CD4-positive, alpha-beta T cell (primary cell): Measurements from ENCODE around the gene PARK7. TPM values are rescaled to one million over a fixed set of nuclear protein-coding genes. Genes with fewer than 3 reads are reported as not detected.

Experiments
- ATAC-seq: fragments of 200-7000 bp; cut with Tn5 transposase; one replicate; pipeline ENCODE4 v1.10.0; 2022; ENCODE audit warnings: mild to moderate bottlenecking; ENCODE audit not compliant: poor library complexity
- CTCF ChIA-PET: fragments of 350-600 bp; sonication (Branson Sonifier 250); formaldehyde crosslinking; loops from one replicate; lab custom pipeline; 2021; ENCODE audit warnings: antibody characterized with exemption, inconsistent platforms; lab: Charles Lee
- POLR2A ChIA-PET: fragments of 350-600 bp; sonication (Branson Sonifier 250); formaldehyde crosslinking; loops from one replicate; lab custom pipeline; 2021; ENCODE audit warnings: antibody characterized with exemption, inconsistent platforms; lab: Charles Lee
- DNase-seq, 14 experiments: peaks; one replicate each; pipeline ENCODE4 v3.0.0-alpha.2; 2013 to 2020; ENCODE audit warnings: mixed read lengths in 2 of 14
- H3K27ac ChIP-seq, 2 donors: one replicate each; pipeline versions ENCODE4 v1.5.1 to v1.7.0; 2013; ENCODE audit warnings: low read length in 2 of 2, low read depth in 1 of 2, mild to moderate bottlenecking in 1 of 2
- H3K27me3 ChIP-seq, 2 experiments: 1 replicate in 1 of 2; 2 replicates in 1 of 2; pipeline versions ENCODE4 v1.6.1 to v1.7.0; 2013; ENCODE audit warnings: low read length in 2 of 2, control low read depth in 1 of 2, mild to moderate bottlenecking in 1 of 2, moderate library complexity in 1 of 2; ENCODE audit not compliant: insufficient read depth in 2 of 2, control insufficient read depth in 1 of 2
- H3K36me3 ChIP-seq: one replicate; pipeline ENCODE4 v1.6.1; 2013; ENCODE audit warnings: low read length, control low read depth; ENCODE audit not compliant: insufficient read depth
- H3K4me1 ChIP-seq: one replicate; pipeline ENCODE4 v1.6.1; 2013; ENCODE audit warnings: low read length, control low read depth; ENCODE audit not compliant: insufficient read depth
- H3K4me3 ChIP-seq: one replicate; pipeline ENCODE4 v1.5.1; 2013; ENCODE audit warnings: mild to moderate bottlenecking, low read length, moderate library complexity
- H3K9me3 ChIP-seq, 2 experiments: 1 replicate in 1 of 2; 2 replicates in 1 of 2; pipeline versions ENCODE4 v1.6.1 to v1.7.0; 2013; ENCODE audit warnings: low read length in 2 of 2, mild to moderate bottlenecking in 2 of 2, control low read depth in 1 of 2, moderate library complexity in 1 of 2; ENCODE audit not compliant: control insufficient read depth in 1 of 2, insufficient read depth in 1 of 2
- H3K27ac Mint-ChIP-seq: one replicate; pipeline ENCODE4 v1.8.0; 2020; ENCODE audit warnings: mixed read lengths
- H3K27me3 Mint-ChIP-seq: one replicate; pipeline ENCODE4 v1.8.0; 2021; ENCODE audit warnings: mixed read lengths
- H3K36me3 Mint-ChIP-seq: one replicate; pipeline ENCODE4 v1.8.0; 2021; ENCODE audit warnings: low read depth, mixed read lengths
- H3K4me1 Mint-ChIP-seq: one replicate; pipeline ENCODE4 v1.8.0; 2021; ENCODE audit warnings: low read depth, mixed read lengths
- H3K4me3 Mint-ChIP-seq: one replicate; pipeline ENCODE4 v1.8.0; 2020; ENCODE audit warnings: mild to moderate bottlenecking, mixed read lengths
- H3K9me3 Mint-ChIP-seq: one replicate; pipeline ENCODE4 v1.8.0; 2020; ENCODE audit warnings: mixed read lengths
- CTCF ChIP-seq: fragments of 200-600 bp; IDR thresholded peaks from one replicate; pipeline ENCODE4 v1.8.0; 2022; ENCODE audit warnings: antibody characterized with exemption, mild to moderate bottlenecking
- intact Hi-C, 2 experiments: fragments of 100-400 bp; cut with DNase I in 1 of 2; cut with micrococcal nuclease in 1 of 2; formaldehyde crosslinking; loops; one replicate each; pipeline versions ENCODE4 v1.15.1 to v1.9.0; 2023 to 2025; cut with DNase I, micrococcal nuclease
- total RNA-seq, 174 experiments: library from RNA in 2 of 174; stranded (reverse) in 2 of 174; gene quantifications; one replicate each; pipeline ENCODE4 v1.2.3 and lab custom pipeline; 2021 to 2026

The PARK7 gene
- total RNA-seq, 2 experiments from 2014 or later = 57.7 to 62.4 TPM

- no peak overlapping the region for H3K27ac Mint-ChIP-seq
- TF ChIP-seq CTCF = no peak
- peaks cover 31% of the 10 kb centered on the region for H3K27me3 Mint-ChIP-seq
- intact Hi-C loops = no loop called here
- Histone ChIP-seq H3K27me3 (peaks cover 3 to 14% of the 10 kb centered on the region in 2 experiments), H3K27ac (no peak overlapping the region), H3K4me3 (no peak overlapping the region), H3K4me1 (peaks cover 13% of the 10 kb centered on the region), H3K36me3 (no peaks in the 10 kb centered on the region), H3K9me3 (no peaks in the 10 kb centered on the region)
- ATAC-seq (no peak), DNase-seq (no peak)
- ChIA-PET POLR2A (interaction anchor here (0.8 kb wide), 1 partner anchor 294 kb away, joined by 3 read pairs; the partner anchor contains the start of gene SLC45A1), CTCF (interaction anchor here (1.3 kb wide), 1 partner anchor 12 kb away, joined by 3 read pairs; no protein-coding TSS in a partner anchor)
- no peaks in the 10 kb centered on the region for H3K9me3 Mint-ChIP-seq
- H3K4me3 Mint-ChIP-seq = no peak overlapping the region
- peaks cover 13% of the 10 kb centered on the region for H3K4me1 Mint-ChIP-seq
- H3K36me3 Mint-ChIP-seq = no peaks in the 10 kb centered on the region
These were observed 62.8 kb downstream of the PARK7 start for GRCh38 chr1:8024329-8024728.

DNA sequence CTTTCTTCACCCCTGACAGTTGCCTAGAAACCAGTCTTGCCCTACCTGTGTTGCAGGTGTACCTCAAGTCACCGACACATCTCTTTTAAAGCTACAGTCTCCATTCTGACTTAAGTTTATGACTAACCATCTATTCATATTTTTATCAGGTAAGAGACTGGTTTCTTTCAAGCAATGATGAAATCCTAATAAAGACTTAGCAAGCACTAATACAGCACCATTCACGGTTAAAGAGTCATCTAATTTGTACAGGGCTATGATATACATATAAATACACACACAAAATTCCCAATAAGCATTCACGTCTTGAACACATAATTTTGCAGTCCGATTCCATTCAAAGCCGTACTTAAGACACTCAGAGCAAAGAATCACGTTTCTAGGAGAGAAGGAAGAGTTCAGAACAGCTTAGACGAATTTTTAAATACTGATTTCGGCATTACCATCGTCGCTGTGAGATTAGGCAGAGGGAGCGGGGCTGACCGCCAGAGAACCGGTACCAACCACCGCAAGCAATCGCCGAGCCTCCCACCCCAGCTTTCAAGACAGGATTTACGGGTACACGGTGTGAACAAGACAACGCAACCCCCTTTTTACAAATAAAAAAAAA lies 63.7 kb downstream of the PARK7 start:
- ATAC-seq = no peak
- Mint-ChIP-seq H3K27ac (peak overlapping the region; percentile 48), H3K9me3 (no peaks in the 10 kb centered on the region), H3K4me1 (peaks cover 13% of the 10 kb centered on the region), H3K4me3 (peak overlapping the region; percentile 92), H3K36me3 (no peaks in the 10 kb centered on the region), H3K27me3 (peaks cover 30% of the 10 kb centered on the region)
- ChIA-PET CTCF (no interaction called here), POLR2A (no interaction called here)
- Histone ChIP-seq H3K9me3 (no peaks in the 10 kb centered on the region), H3K4me1 (peaks cover 13% of the 10 kb centered on the region), H3K27me3 (peaks cover 3 to 14% of the 10 kb centered on the region in 2 experiments), H3K4me3 (peak overlapping the region; percentile 43), H3K36me3 (no peaks in the 10 kb centered on the region), H3K27ac (no peak overlapping the region)
- intact Hi-C loops = no loop called here
- DNase-seq = peak in 3 of 14 experiments; percentile 4 to 33 (median 29)
- no peak for TF ChIP-seq CTCF

DNA sequence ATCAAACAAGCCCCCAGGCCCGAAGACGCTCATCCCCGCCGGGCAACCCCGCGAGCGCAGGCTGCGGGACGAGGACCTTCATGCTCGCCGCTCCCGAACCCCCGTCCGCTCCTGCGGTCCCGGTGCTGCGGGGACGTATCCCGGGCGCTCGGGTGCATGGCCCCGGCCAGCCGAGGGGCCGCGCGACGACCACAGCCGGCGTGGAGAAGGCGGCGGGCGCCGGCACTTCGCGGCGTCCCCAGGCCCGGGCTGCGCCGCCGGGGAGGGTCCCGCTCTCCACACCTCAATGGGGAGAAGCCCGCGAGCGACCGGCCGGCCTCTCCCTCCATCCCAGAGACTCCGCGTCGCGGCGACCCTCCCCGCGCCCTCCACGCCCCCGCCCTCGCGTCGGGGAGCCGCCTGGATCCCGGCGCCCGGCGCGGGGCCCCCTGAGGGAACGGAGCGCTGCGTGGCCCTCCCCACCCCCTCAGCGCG lies 64.2 kb downstream of the PARK7 start:
- intact Hi-C loops = loop anchor here in 1 of 2 experiments (1.0 to 2.0 kb wide), 2 partner anchors 65 to 293 kb away; partner anchors contain the start of genes PARK7 and SLC45A1
- peaks cover 3 to 14% of the 10 kb centered on the region in 2 experiments for H3K27me3 ChIP-seq
- no peaks in the 10 kb centered on the region for H3K36me3 Mint-ChIP-seq
- TF ChIP-seq CTCF = no peak
- POLR2A ChIA-PET = interaction anchor here (0.9 kb wide), 1 partner anchor 11 kb away, joined by 3 read pairs; no protein-coding TSS in a partner anchor
- no peaks in the 10 kb centered on the region for H3K36me3 ChIP-seq
- peaks cover 13% of the 10 kb centered on the region for H3K4me1 ChIP-seq
- peaks cover 30% of the 10 kb centered on the region for H3K27me3 Mint-ChIP-seq
- H3K27ac ChIP-seq = no peak overlapping the region
- peak overlapping the region; percentile 43 for H3K4me3 ChIP-seq
- peak overlapping the region; percentile 92 for H3K4me3 Mint-ChIP-seq
- CTCF ChIA-PET = no interaction called here
- no peaks in the 10 kb centered on the region for H3K9me3 ChIP-seq
- peak overlapping the region; percentile 48 for H3K27ac Mint-ChIP-seq
- DNase-seq = peak in 2 of 14 experiments; percentile 4 to 6
- peak; percentile 9 for ATAC-seq
- no peaks in the 10 kb centered on the region for H3K9me3 Mint-ChIP-seq
- H3K4me1 Mint-ChIP-seq = peaks cover 13% of the 10 kb centered on the region
